Stimulated activated CD8-positive, alpha-beta memory T cell treated with anti-CD3 and anti-CD28 coated beads, Interleukin-7, amount 100 ng/mL, for 4 hours (primary cell): ENCODE measurements around the gene OSGIN1.

Experiments used
- DNase-seq, 2 donors: peaks; one replicate each; pipeline ENCODE4 v3.0.0-alpha.2; 2020; ENCODE audit warnings: low read depth in 2 of 2

OSGIN1 gene, protein sequence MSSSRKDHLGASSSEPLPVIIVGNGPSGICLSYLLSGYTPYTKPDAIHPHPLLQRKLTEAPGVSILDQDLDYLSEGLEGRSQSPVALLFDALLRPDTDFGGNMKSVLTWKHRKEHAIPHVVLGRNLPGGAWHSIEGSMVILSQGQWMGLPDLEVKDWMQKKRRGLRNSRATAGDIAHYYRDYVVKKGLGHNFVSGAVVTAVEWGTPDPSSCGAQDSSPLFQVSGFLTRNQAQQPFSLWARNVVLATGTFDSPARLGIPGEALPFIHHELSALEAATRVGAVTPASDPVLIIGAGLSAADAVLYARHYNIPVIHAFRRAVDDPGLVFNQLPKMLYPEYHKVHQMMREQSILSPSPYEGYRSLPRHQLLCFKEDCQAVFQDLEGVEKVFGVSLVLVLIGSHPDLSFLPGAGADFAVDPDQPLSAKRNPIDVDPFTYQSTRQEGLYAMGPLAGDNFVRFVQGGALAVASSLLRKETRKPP

DNA sequence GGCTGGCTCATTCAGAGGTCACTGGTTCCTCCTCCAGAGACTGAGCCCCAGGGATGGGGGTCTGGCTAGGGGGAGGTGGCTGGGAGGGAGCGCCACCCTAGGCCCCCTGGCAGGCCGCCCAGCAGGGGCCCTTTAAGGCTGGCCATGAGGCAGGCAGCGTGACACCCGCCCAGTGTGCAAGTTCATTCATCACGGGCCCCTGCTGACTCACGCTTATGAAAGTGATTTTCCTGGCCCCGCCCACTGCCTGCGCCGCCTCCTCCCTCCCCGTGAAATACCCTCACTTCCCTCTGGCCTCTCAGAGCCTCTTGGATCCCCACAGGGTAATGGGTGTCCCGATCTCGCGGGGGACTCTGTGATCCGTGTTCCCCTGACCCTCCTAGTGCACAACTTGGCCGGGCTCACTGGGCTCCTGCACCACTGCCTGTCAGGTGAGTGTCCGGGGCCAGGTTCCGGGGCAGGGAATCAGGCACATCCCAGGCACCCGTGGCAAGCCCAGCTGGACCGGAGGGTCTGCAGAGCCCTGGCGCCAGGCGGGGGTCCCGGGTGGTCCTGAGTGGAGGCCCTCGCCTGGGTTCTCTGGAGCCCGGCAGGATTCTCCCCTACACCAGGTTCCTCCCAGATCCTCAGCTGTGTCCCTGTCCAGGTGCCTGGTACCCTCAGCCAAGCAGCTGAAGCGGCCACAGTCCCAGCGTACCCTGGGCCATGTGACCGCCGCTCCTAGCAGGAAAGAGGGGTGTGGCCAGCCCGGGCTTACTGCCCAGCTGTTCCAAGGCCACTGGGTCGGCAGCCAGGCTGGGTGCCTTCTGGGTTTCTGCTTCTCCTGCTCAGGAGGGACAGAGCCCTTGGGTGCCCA, at the start of gene OSGIN1:
Gene OSGIN1 (plus strand): TSS at position 301 of the 856 bp plus-strand sequence. CDS start 4,432 bp downstream, outside the sequence.
- DNase-seq = peak; percentile 59 to 70

DNA sequence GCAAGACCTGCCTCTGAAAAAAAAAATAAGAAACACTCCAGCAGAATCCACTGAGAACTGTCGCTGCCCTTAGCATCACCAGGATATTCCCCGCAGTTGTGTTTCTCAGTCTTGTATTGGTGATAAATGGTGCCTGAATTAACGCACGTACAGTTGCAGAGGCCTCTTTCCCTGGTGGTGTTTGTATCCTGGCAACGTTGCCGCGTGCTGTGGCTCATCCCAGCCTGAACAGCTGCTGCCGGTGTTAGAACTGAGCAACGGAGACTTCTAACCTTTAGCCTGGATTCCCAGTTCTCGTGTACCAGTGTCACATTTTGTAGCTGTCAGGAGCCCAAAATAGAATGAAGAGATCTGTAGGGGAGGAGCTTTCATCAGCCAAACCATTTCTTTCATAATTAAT, 49.3 kb upstream of the OSGIN1 start:
- DNase-seq = no peak

DNA sequence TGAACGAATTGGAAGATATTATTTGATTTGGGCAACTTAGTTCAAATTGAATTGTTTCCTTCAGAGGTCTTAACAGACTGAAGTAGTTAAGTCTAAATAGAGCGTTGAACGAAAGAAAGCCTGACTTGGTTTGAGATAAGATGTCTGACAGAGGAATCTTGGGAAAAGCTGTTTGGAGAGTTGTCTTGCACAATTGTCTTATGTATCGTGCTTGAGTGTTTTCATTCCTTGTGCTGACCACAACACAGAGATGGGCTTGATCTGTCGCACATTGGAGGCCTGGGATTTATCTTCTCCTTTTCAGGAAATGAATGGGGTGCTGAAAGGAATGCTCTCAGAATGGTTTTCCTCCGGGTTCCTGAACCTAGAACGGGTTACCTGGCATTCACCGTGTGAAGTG, 46.4 kb upstream of the OSGIN1 start:
- no peak for DNase-seq

DNA sequence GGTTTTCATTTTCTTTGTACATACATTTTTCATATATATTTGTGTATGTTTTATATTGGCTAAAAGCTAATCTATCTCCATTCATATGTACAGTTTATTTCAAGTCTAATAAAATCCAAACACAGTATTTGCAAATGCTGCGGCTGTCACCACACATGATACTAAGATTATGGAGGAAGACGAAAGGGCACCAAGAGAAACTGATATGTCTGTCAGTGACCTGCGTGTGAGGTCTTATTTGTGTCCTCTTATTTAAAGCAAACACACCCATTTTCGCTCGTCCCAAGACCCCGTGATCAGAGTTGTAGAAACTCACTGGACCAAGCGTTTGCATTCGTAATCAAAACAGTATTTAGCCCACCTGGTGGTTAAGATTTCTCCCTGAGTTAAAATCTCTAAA, 45.9 kb upstream of the OSGIN1 start:
- DNase-seq = no peak

DNA sequence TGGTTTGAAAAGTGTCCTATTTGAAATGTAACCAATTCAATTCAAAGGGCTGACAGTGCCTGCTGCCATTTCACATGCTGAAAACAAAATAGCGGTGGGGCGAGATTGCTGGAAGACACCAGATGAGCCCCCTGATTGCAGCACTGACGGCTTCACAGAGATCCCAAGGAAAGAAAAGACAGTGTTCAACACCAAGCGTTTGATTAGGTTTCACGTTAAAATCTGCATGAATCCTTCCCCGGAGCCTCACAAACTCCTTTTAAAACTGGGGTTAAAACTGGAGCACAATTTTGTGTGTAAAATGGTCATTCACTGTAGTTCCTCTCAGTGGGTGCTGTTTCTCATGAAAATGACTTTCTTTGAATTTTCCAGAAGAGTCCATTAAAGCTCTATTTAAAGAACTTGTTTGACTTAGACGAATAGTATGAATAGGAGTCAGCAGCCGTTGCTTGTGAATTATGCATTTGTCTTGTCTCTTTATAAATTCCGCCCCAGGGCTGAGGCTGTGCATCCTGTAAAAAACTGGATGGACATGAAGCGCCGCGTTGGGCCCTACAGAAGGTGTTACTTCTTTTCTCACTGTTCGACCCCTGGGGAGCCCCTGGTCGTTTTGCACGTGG, 45.3 kb upstream of the OSGIN1 start:
- no peak for DNase-seq

DNA sequence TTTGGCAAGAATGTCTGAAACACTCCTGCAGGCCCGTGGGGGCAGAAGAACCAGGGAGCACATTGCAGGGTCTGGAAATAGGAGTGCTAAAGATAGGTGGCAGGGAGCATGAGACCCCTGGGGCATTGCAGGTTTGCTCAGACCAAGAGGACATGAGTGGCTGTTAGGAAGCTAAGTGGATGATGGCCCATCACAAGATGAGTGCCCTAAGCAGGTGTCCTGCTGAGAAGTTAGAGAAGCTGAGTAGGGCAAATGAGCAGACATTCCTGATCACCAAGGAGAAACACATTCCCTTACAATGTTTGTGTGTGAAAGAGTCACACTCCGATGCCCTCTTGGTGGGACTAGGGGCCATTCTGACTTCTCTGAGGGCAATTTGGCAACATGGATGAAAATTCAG, 44.2 kb upstream of the OSGIN1 start:
- DNase-seq = no peak

DNA sequence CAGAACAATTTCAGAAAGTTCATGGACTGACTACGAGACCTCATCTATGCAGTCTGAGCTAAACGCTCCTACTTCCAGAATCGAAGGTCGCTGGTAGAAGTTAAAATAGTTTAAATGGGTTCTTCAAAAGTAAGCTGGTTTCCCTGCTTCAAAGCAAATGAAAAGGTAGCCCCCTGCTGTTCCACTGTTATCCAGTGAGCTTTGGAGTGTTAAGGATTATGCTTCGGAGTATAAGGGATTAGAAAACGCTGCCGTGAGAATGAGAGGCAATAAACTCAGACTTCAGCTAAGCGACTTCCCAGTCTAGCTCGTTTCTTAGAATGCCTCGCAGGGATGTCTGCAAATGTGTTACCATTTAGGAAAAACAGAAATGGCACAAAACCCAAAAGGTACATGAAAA, 41.8 kb upstream of the OSGIN1 start:
- no peak for DNase-seq

DNA sequence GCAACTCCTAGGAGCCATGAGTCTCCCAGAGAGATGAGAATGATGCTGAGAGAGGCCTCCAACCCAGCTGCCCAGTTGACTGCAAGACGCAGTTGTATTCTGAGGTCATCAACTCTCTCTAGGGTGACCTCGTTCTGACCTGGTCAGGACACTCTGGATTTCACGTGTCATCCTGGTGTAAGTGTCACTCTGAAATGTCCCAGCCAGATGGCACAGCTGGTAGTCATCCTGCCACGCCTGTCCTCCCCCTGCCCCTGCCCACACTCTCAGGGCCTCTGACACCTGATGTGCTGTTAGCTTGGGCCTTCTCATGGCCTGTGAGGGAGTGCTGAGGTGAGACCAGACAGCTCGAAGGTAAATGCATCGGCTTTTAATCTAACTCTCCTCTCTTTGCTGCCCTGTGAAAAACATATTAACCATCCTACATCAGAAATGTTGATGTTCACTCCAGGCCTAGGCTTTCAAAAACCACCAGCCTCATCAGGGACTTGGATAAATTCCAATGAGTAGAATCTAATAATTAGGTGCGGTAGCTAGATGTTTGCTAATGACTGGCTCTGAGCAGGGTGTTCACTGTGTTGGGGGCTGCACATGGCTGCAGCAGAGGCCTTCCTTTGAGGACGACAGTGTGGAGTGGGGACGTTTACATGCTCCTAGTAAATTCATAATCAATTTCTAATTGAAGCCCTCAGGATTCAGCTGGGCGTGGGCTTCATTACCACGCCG, 40.4 kb upstream of the OSGIN1 start:
- DNase-seq = no peak

DNA sequence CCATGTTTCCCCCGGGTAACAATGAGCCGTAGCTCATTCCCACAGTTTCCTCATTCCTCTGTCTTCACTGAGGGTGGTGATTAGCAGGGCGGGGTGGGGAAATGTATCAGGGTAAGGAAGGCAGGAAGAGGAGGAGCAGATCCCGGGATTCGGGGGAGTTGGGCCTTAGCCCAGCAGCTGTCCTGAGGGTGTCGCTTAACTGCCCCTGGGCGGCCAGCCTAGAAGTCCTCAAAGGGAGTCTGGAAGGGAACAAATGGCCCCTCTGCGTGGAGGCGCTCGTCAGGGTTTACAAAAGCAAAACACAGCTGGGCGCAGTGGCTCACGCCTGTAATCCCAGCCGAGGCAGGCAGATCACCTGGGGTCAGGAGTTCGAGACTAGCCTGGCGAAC, 39.8 kb upstream of the OSGIN1 start:
- DNase-seq = no peak

DNA sequence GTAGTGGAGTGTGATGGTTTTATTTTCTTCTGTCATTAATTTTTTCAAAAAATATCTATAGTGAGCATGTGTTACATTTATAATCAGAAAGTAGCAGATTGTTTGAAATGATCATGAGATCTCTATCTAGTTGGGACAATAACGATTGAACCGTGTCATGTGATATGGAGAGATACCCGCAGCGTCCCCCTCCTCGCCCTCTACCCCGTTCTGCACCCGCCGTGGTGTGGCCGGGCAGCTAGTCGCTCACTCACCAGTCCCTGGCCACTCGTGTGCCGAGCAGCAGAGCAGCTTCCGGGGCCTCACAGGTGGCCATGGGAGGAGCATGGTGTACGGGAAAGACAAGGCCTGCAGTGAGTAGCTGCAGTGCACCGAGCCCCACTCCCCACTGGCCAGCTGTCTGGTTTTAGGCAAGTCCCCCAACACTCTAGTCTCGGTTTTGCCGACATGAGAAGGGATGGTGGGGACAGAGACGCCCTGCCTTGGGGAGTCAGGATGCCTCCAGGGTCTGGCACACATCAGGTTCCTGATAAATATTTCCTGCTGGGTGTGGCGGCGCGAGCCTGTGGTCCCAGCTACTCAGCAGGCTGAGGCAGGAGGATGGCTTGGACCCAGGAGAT, 38.8 kb upstream of the OSGIN1 start:
- no peak for DNase-seq

DNA sequence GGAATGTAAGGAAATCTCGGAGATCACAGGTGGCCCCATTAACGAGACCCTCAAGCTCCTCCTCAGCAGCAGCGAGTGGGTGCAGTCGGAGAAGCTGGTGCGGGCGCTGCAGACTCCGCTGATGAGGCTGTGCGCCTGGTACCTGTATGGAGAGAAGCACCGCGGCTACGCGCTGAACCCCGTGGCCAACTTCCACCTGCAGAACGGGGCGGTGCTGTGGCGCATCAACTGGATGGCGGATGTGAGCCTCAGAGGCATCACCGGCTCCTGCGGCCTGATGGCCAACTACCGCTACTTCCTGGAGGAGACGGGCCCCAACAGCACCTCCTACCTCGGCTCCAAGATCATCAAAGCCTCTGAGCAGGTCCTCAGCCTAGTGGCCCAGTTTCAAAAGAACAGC, 38.0 kb upstream of the OSGIN1 start:
- DNase-seq = no peak

DNA sequence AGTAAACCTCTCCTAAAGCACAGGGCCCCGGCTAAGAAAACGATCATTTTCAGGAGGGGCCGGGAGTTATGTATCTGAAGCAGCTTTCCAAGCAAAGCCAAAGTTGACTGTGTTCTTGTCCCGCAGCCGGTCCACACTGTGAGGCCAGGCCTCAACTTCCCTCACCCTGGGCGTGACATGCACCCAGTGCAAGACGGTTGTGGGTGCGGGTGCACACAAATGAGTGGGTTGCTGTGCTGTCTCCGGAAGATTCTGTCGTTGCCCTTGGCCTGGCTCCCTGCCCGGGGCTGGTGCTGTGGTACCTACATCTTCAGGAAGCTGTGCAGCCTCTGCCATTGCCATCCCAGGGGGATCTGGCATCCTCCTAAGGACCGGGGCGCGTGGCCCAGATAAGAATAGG, 37.5 kb upstream of the OSGIN1 start:
- DNase-seq = no peak

DNA sequence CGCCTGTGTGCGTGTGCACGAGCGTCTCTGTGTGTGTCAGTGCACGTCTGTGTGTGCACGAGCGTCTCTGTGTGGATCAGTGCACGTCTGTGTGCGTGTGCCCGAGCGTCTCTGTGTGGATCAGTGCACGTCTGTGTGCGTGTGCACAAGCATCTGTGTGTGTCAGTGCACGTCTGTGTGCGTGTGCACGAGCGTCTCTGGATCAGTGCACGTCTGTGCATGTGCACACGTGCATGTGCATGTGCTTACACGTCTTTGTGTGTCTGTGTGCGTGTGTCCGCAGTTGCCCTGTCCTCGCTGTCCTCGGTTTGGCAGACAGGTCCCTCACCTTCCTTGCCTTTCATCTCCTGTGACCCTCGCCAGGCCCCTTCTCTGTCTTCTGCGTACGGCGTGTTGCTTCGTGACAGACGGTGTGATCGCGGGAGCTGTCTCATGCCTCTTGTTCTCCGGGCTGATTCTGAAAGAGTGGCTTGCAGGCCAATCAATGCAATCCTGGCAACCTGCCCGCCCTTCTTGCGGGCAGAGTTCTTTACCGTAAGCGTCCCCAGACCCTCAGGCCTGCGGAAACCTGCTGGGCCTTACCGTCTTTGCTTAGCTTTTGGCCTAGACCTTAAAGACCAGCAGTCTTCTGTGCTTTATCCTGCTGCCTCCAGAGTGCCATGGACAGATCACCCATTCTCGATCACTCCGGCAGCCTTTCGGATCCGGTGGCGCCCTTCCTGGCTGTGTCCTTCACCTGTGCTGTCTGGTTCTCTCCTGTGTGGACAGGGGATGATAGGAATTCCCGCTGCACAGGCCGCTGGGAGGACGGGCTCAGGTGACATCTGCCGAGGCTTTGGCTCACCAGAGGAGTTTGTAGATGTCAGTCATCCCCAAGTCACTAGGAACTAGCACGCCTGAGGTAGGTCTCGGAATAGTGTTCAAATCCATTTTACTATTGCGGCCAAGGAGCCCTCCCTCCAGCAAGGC, 35.6 kb upstream of the OSGIN1 start:
- DNase-seq = no peak

DNA sequence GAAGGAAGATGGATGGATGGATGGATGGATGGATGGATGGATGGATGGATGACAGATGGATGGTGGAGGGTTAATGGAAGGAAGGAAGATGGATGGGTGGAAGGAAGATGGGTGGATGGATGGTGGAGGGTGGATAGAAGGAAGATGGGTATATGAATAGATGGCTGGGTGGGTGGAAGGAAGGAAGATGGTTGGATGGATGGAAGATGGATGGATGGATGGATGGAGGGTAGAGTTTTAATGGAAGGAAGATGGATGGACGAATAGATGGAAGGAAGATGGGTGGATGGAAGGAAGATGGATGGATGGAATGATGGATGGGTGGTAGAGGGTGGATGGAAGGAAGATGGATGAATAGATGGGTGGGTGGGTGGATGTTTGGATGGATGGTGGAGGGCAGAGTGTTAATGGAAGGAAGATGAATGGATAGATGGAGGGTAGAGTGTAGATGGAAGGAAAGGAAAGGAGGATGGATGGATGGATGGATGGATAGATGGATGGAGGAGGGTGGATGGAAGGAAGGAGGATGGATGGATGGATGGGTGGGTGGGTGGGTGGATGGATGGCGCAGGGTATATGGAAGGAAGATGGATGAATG, 32.0 kb upstream of the OSGIN1 start:
- no peak for DNase-seq

DNA sequence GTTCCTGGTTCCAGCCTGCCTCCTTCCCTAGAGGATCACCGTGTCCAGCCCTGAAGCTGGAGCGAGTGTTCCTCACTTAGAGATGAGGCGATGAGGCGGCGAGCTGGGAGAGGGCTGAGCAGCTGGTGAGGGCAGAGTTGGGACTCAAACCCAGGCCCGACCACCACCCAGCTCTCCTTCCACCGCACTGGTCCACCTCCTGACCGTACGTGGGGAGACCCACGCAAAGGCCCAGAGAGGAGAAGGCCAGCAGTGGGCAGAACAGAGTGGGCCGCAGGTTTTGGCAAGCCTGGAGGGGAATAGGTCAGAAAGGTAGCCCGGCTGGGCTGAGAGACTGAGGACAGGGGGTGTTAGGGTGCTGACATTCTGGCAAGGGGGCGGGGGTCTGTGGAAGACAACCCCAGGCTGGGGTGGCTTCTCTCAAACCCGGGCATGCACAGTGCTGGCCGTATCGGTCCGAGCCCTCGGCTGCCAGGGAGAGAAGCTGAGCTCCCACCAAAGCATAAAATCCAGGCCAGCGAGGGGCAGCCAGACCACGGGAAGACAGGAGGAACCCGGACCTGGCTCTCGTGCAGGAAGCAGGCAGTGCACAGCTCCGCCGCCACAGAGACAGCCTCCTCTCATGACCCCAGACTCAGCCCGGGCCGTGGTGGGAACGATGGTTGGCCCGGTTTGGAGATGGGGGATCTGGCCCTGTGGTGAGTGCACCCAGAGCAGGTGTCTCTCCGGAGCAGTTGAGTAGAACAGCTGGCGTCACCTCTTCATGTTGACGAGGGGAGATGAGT, 29.3 kb upstream of the OSGIN1 start:
- DNase-seq = no peak

DNA sequence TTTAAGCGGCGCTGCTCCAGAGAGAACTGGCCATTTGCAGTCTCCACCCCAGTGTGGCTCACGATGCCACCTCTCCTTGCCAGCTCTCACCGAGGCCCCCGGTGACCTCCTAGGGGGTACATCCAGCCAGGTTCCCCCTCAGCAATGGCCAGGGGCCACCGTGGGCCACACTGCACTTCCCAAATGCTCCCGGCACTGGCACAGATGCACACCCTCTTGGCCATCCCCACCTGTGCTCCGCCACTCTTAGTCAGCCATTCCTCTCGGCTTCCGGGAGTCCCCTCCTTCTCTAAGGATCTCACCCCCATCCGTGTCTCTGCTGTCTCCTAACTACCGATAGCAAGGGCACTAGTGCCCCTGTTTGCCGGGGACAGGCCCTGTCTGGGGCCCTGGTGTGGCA, 28.4 kb upstream of the OSGIN1 start:
- DNase-seq = no peak

DNA sequence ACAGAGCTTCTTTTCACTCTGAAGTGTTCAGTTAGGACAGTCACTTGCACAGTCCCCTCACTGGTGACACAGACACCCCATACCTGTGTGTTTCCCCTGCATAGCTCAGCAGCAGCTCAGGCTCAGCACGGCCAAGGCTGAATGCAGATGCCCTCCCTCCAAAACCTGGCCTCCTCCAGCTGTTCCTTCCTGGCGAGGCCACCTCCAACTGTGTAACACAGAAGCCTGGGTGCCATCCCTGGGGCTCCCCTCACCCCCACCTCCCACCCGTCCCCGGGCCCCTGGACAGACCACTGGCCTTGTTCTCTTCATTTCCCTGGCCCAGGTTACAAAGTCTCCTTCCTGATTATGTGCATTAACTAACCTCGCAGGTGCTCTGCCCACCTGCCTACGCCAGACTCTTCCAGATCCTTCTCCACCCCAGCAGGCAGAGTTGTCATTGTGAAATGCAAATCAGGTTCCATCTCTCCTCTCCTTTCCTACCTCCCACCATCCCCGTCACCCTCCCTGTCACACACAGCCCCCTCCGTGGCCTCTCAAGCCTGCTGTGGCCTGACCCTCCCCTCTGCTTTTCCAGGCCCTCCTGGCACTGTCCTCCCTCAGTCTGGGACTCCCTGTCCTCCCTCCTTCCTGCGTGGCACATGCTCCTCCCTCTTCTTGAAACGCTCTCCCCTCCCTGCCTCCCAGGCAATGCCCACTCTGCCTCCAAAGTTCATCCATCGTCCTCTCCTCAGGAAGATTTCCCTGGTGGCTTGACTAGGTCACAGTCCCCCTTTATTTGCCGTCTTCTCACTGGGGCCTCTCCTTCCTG, 27.7 kb upstream of the OSGIN1 start:
- DNase-seq = no peak
